Breast epithelium (tissue), 4 donors: Measurements from ENCODE around the gene CMTM8. TPM values are rescaled to one million over a fixed set of nuclear protein-coding genes. Genes with fewer than 3 reads are reported as not detected.

Experiments
- DNase-seq, 2 donors: peaks; one replicate each; pipeline ENCODE4 v3.0.0-alpha.2; 2019; ENCODE audit warnings: low spot score in 2 of 2
- H3K27ac ChIP-seq, 2 donors: fragments of 200-600 bp; sonication (generic) in 1 of 2; one replicate each; pipeline ENCODE4 v1.5.1; 2016 to 2019; ENCODE audit warnings: mild to moderate bottlenecking in 1 of 2
- H3K27me3 ChIP-seq, 2 donors: fragments of 200-600 bp; sonication (generic) in 1 of 2; one replicate each; pipeline versions ENCODE4 v1.5.1 to v1.6.0; 2017 to 2019; ENCODE audit warnings: control low read depth in 1 of 2, mild to moderate bottlenecking in 1 of 2
- H3K36me3 ChIP-seq: fragments of 200-600 bp; one replicate; pipeline ENCODE4 v1.5.1; 2019
- H3K4me1 ChIP-seq, 2 donors: fragments of 200-600 bp; sonication (generic); one replicate each; pipeline ENCODE4 v1.5.1; 2016 to 2019; ENCODE audit warnings: control low read depth in 1 of 2
- H3K4me3 ChIP-seq, 3 donors: fragments of 200-600 bp; sonication (generic); 1 replicate in 2 of 3; 2 replicates in 1 of 3; pipeline ENCODE4 v1.5.1; 2016 to 2019; ENCODE audit warnings: mild to moderate bottlenecking in 3 of 3, moderate library complexity in 2 of 3
- H3K9me3 ChIP-seq, 2 donors: fragments of 200-600 bp; sonication (generic) in 1 of 2; one replicate each; pipeline ENCODE4 v1.5.1; 2016 to 2019; ENCODE audit warnings: control low read depth in 1 of 2
- POLR2A ChIP-seq: fragments of 450-650 bp; IDR thresholded peaks from one replicate; pipeline ENCODE4 v1.6.1; 2016; ENCODE audit warnings: antibody characterized with exemption, mild to moderate bottlenecking, moderate library complexity
- POLR2AphosphoS5 ChIP-seq, 3 donors: sonication (generic); formaldehyde crosslinking; IDR thresholded peaks; one replicate each; pipeline ENCODE4 v1.6.1; 2017; ENCODE audit warnings: antibody characterized with exemption in 3 of 3
- intact Hi-C: fragments of 100-400 bp; cut with DNase I; formaldehyde crosslinking; loops from one replicate; pipeline ENCODE4 v1.15.1; 2023; ENCODE audit warnings: low total_unique reads
- total RNA-seq, 3 donors: library from RNA; depleted of rRNA; stranded (reverse); fragments of >200 nt; gene quantifications; one replicate each; pipeline ENCODE4 v1.1.0, GENCODE V29; 2016
- TF ChIP-seq, protein P1 (sequence below), 3 donors: fragments of 450-650 bp; IDR thresholded peaks; one replicate each; pipeline ENCODE4 v1.5.1; 2016 to 2017; ENCODE audit warnings: antibody characterized with exemption in 3 of 3, mild to moderate bottlenecking in 3 of 3, moderate library complexity in 3 of 3

The CMTM8 gene
- total RNA-seq, 3 donors from 2014 or later = 4.2 to 24.7 (median 19.3) TPM

DNA sequence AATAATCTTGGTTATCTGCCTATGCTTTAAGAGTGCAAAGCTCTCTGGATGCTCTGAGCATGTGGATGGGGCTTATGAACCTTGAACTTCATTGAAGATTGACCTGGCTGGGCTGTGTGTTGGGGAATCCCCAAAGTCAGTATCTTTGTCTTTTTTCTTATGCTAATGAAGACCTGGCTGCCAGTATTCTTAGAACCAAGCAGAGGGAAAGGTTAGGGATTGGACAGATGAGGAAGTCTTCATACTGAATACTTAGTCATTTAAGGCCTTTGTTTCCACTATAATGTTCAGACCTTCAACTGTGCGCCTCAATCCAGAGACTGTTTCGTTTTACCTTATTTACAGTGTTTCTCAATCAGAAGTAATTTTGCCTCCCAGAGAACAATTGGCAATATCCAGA lies 110.7 kb downstream of the CMTM8 start:
- no peaks in the 10 kb centered on the region for H3K27me3 ChIP-seq
- TF ChIP-seq, protein P1, sequence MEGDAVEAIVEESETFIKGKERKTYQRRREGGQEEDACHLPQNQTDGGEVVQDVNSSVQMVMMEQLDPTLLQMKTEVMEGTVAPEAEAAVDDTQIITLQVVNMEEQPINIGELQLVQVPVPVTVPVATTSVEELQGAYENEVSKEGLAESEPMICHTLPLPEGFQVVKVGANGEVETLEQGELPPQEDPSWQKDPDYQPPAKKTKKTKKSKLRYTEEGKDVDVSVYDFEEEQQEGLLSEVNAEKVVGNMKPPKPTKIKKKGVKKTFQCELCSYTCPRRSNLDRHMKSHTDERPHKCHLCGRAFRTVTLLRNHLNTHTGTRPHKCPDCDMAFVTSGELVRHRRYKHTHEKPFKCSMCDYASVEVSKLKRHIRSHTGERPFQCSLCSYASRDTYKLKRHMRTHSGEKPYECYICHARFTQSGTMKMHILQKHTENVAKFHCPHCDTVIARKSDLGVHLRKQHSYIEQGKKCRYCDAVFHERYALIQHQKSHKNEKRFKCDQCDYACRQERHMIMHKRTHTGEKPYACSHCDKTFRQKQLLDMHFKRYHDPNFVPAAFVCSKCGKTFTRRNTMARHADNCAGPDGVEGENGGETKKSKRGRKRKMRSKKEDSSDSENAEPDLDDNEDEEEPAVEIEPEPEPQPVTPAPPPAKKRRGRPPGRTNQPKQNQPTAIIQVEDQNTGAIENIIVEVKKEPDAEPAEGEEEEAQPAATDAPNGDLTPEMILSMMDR (IDR thresholded peaks at IDR 0.05) = no peak
- TF ChIP-seq POLR2AphosphoS5 (IDR thresholded peaks at IDR 0.05) (no peak), POLR2A (no peak)
- no peak overlapping the region for H3K4me3 ChIP-seq
- DNase-seq = no peak
- H3K4me1 ChIP-seq = peaks cover 0 to 4% of the 10 kb centered on the region in 2 donors
- intact Hi-C loops = no loop called here
- no peak overlapping the region for H3K27ac ChIP-seq
- H3K9me3 ChIP-seq = no peaks in the 10 kb centered on the region
- H3K36me3 ChIP-seq = no peaks in the 10 kb centered on the region

DNA sequence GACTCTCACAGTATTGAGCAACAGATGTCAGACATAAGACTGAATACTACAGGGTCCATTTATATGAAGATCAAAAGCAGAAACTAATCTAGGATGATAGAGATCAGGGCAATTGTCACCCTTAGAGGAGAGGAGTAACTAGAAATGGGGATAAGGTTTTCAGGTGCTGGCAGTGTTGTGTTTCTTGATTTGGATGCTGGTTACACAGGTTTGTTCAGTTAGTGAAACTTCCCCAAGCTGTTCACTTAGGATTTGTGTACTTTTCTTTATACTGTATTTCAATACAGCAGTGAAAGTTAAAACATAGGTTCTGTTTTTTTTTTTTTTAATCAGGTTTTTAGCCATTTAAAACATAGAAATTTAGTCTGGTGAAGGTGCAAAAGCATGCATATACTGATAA lies 114.1 kb downstream of the CMTM8 start:
- TF ChIP-seq, protein P1 (IDR thresholded peaks at IDR 0.05) = no peak
- TF ChIP-seq POLR2A (no peak), POLR2AphosphoS5 (IDR thresholded peaks at IDR 0.05) (no peak)
- intact Hi-C loops = loop anchor here (10.0 kb wide), 1 partner anchor 1928 kb away; no protein-coding TSS in a partner anchor
- H3K27ac ChIP-seq = no peak overlapping the region
- H3K27me3 ChIP-seq = no peaks in the 10 kb centered on the region
- no peak overlapping the region for H3K4me3 ChIP-seq
- no peak for DNase-seq
- no peaks in the 10 kb centered on the region for H3K9me3 ChIP-seq
- peaks cover 0 to 4% of the 10 kb centered on the region in 2 donors for H3K4me1 ChIP-seq
- H3K36me3 ChIP-seq = no peaks in the 10 kb centered on the region

DNA sequence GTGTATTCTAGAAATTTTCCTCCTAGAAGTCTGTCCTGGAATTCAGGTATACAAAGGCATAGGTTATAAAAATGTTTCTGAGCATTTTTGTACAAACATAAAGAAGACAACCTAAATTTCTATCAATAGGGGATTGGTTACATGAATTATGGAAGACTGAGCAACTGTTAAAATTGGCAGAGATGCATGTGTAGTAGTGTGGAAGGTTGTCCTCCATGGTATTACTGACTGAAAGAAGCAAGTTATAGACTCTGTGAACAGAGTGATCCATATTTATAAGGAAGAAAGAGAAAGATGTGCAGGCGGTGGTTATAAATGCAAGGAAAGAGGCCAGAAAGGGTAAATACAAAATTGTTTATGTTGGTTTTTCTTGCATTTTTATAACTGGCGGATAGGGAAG lies 114.9 kb downstream of the CMTM8 start:
- H3K9me3 ChIP-seq = no peaks in the 10 kb centered on the region
- intact Hi-C loops = loop anchor here (10.0 kb wide), 1 partner anchor 1929 kb away; no protein-coding TSS in a partner anchor
- no peak for DNase-seq
- H3K27ac ChIP-seq = no peak overlapping the region
- H3K4me1 ChIP-seq = peaks cover 0 to 4% of the 10 kb centered on the region in 2 donors
- H3K4me3 ChIP-seq = no peak overlapping the region
- TF ChIP-seq POLR2AphosphoS5 (IDR thresholded peaks at IDR 0.05) (no peak), POLR2A (no peak)
- TF ChIP-seq, protein P1 (IDR thresholded peaks at IDR 0.05) = no peak
- H3K36me3 ChIP-seq = no peaks in the 10 kb centered on the region
- no peaks in the 10 kb centered on the region for H3K27me3 ChIP-seq

- H3K36me3 ChIP-seq = no peaks in the 10 kb centered on the region
- H3K4me3 ChIP-seq = no peak overlapping the region
- intact Hi-C loops = loop anchor here (10.0 kb wide), 1 partner anchor 1930 kb away; no protein-coding TSS in a partner anchor
- H3K27me3 ChIP-seq = no peaks in the 10 kb centered on the region
- no peak for DNase-seq
- TF ChIP-seq POLR2AphosphoS5 (IDR thresholded peaks at IDR 0.05) (no peak), POLR2A (no peak)
- TF ChIP-seq, protein P1 (IDR thresholded peaks at IDR 0.05) = no peak
- no peaks in the 10 kb centered on the region for H3K9me3 ChIP-seq
- H3K4me1 ChIP-seq = peaks cover 0 to 4% of the 10 kb centered on the region in 2 donors
- H3K27ac ChIP-seq = peak overlapping the region; percentile 66 to 71
These were observed 115.9 kb downstream of the CMTM8 start for GRCh38 chr3:32354362-32354778.

DNA sequence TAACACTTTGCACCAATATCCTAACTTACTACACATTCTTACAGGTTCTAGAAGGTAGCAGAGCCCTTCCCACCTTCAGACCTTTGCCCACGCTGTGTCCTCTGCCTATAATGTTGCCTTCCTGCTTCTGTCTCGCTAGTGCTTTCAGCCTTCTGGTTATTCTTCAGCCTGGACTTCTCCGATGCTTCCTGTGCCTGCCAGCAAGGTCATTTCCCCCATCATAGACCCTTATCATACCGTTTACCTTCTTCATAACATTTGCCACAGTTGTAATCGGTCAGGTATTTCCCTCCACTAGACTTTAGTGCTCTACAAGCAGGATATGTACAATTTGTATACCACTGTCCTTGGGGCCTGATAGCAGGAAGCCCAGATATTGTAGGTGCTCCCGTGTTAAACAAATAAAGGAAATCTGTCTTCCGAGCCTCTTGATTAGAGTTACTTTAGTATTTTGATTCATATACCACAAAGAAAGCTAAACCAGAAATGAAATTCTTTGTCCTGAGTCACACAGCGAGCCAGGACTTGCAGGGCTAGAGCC lies 117.3 kb downstream of the CMTM8 start:
- H3K27me3 ChIP-seq = no peaks in the 10 kb centered on the region
- no peaks in the 10 kb centered on the region for H3K9me3 ChIP-seq
- intact Hi-C loops = loop anchor here (10.0 kb wide), 1 partner anchor 1931 kb away; no protein-coding TSS in a partner anchor
- peaks cover 0 to 4% of the 10 kb centered on the region in 2 donors for H3K4me1 ChIP-seq
- no peak for TF ChIP-seq POLR2A
- no peak for TF ChIP-seq POLR2AphosphoS5 (IDR thresholded peaks at IDR 0.05)
- TF ChIP-seq, protein P1 (IDR thresholded peaks at IDR 0.05) = no peak
- DNase-seq = no peak
- H3K27ac ChIP-seq = no peak overlapping the region
- H3K4me3 ChIP-seq = no peak overlapping the region
- H3K36me3 ChIP-seq = no peaks in the 10 kb centered on the region
